SU-DHL-6 (cell line): ENCODE data around the gene TRDN.

Experiments used
- EZH2phosphoT487 ChIP-seq: fragments of 200-600 bp; sonication (generic), shearing (Covaris generic); conservative IDR thresholded peaks from 2 replicates; pipeline ENCODE4 v1.6.1; 2018; ENCODE audit warnings: mild to moderate bottlenecking, antibody characterized with exemption, low read length, moderate library complexity, mixed read lengths
- TF ChIP-seq, protein P1 (sequence below): fragments of 200-600 bp; sonication (generic); IDR thresholded peaks from one replicate; pipeline ENCODE4 v1.5.1; 2017; ENCODE audit warnings: antibody characterized with exemption, mild to moderate bottlenecking, low read length, moderate library complexity; ENCODE audit not compliant: insufficient read depth, poor library complexity, severe bottlenecking

DNA sequence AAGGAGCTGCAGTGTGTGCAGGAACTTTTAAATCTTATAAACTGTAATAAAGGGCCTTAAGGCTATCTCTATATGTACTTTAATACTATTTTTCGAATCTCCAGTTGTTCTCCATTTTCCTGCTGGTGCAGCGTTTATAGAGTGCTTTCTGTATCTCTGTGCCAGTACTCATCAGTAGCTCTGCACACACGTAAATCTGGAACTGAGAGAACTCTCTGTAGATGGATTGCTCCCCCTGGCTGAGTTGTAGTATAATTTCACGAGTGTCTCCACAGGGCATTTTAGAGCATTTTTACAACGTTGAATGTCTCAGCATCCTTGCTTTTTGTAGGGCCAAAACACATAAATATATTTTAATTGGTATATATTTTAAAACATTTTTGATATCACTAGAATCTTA, 256.5 kb downstream of the TRDN start:
- TF ChIP-seq, protein P1, sequence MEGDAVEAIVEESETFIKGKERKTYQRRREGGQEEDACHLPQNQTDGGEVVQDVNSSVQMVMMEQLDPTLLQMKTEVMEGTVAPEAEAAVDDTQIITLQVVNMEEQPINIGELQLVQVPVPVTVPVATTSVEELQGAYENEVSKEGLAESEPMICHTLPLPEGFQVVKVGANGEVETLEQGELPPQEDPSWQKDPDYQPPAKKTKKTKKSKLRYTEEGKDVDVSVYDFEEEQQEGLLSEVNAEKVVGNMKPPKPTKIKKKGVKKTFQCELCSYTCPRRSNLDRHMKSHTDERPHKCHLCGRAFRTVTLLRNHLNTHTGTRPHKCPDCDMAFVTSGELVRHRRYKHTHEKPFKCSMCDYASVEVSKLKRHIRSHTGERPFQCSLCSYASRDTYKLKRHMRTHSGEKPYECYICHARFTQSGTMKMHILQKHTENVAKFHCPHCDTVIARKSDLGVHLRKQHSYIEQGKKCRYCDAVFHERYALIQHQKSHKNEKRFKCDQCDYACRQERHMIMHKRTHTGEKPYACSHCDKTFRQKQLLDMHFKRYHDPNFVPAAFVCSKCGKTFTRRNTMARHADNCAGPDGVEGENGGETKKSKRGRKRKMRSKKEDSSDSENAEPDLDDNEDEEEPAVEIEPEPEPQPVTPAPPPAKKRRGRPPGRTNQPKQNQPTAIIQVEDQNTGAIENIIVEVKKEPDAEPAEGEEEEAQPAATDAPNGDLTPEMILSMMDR = no peak
- TF ChIP-seq EZH2phosphoT487 = no peak
